ENCODE measurements around the gene SOX5.
"Not testable (repeated sequence)": the region's sequence is repeated elsewhere in the genome, so short reads cannot be mapped to it uniquely, and the experiment has no call there.

The SOX5 gene

GRCh38 chr12:23906329-23906728 is 43.1 kb downstream of the SOX5 start:
- no peak for DNase-seq (ENCODE audit: low read depth)

- no peak for DNase-seq (ENCODE audit: low read depth)
Observed at GRCh38 chr12:23899434-23899833, 50.0 kb downstream of the SOX5 start.

GRCh38 chr12:23898121-23898520 is 51.3 kb downstream of the SOX5 start:
- DNase-seq (ENCODE audit: low read depth), result no peak

- DNase-seq (ENCODE audit: low read depth), result no peak
Observed at GRCh38 chr12:23895792-23896218, 53.7 kb downstream of the SOX5 start.

- DNase-seq (ENCODE audit: low read depth), result no peak
Observed at GRCh38 chr12:23893611-23894010, 55.9 kb downstream of the SOX5 start.

- no peak for DNase-seq (ENCODE audit: low read depth)
Observed at GRCh38 chr12:23891115-23891514, 58.4 kb downstream of the SOX5 start.

- no peak for DNase-seq (ENCODE audit: low read depth)
Observed at GRCh38 chr12:23889069-23889440, 60.4 kb downstream of the SOX5 start.

- DNase-seq (ENCODE audit: low read depth), result no peak
Observed at GRCh38 chr12:23888396-23889068, 60.9 kb downstream of the SOX5 start.

GRCh38 chr12:23887055-23887835 is 62.2 kb downstream of the SOX5 start:
- no peak for DNase-seq (ENCODE audit: low read depth)

GRCh38 chr12:23885394-23885793 is 64.1 kb downstream of the SOX5 start:
- no peak for DNase-seq (ENCODE audit: low read depth)

- DNase-seq (ENCODE audit: low read depth), result no peak
Observed at GRCh38 chr12:23884909-23885308, 64.6 kb downstream of the SOX5 start.

GRCh38 chr12:23880988-23881387 is 68.5 kb downstream of the SOX5 start:
- DNase-seq (ENCODE audit: low read depth), result no peak

- DNase-seq (ENCODE audit: low read depth), result not testable (repeated sequence)
Observed at GRCh38 chr12:23876618-23877017, 72.9 kb downstream of the SOX5 start.

- no peak for DNase-seq (ENCODE audit: low read depth)
Observed at GRCh38 chr12:23867794-23868193, 81.7 kb downstream of the SOX5 start.

- no peak for DNase-seq (ENCODE audit: low read depth)
Observed at GRCh38 chr12:23862701-23863100, 86.8 kb downstream of the SOX5 start.

- DNase-seq (ENCODE audit: low read depth), result no peak
Observed at GRCh38 chr12:23860019-23860418, 89.5 kb downstream of the SOX5 start.

- DNase-seq (ENCODE audit: low read depth), result no peak
Observed at GRCh38 chr12:23857178-23857577, 92.3 kb downstream of the SOX5 start.

- no peak for DNase-seq (ENCODE audit: low read depth)
Observed at GRCh38 chr12:23855813-23856212, 93.7 kb downstream of the SOX5 start.

- DNase-seq (ENCODE audit: low read depth), result no peak
Observed at GRCh38 chr12:23854598-23854997, 94.9 kb downstream of the SOX5 start.

GRCh38 chr12:23853640-23854039 is 95.8 kb downstream of the SOX5 start:
- DNase-seq (ENCODE audit: low read depth), result no peak

GRCh38 chr12:23851602-23852001 is 97.9 kb downstream of the SOX5 start:
- no peak for DNase-seq (ENCODE audit: low read depth)

- no peak for DNase-seq (ENCODE audit: low read depth)
Observed at GRCh38 chr12:23847857-23848256, 101.6 kb downstream of the SOX5 start.

- DNase-seq (ENCODE audit: low read depth), result no peak
Observed at GRCh38 chr12:23843958-23844357, 105.5 kb downstream of the SOX5 start.

- DNase-seq (ENCODE audit: low read depth), result no peak
Observed at GRCh38 chr12:23834076-23834475, 115.4 kb downstream of the SOX5 start.

All from stimulated activated CD8-positive, alpha-beta memory T cell treated with anti-CD3 and anti-CD28 coated beads, Interleukin-12 subunit alpha, Interleukin-12 subunit beta, amount 100 ng/mL, for 1 hour (primary cell).